Epithelial cell of proximal tubule (primary cell): ENCODE measurements around the gene EIF4E2. TPM values are rescaled to one million over a fixed set of nuclear protein-coding genes. Genes with fewer than 3 reads are reported as not detected.

Source experiments
- DNase-seq: peaks from one replicate; pipeline ENCODE4 v3.0.0-alpha.2; 2011; ENCODE audit warnings: low read depth
- H3K4me3 ChIP-seq: 2 replicates; pipeline ENCODE4 v1.5.1; 2011; ENCODE audit warnings: low read depth, mild to moderate bottlenecking, low read length
- total RNA-seq: library from RNA; depleted of rRNA; stranded (reverse); fragments of >200 nt; gene quantifications from 2 replicates; pipeline ENCODE4 v1.2.3, GENCODE V29; 2015
- TF ChIP-seq, protein P1 (sequence below): conservative IDR thresholded peaks from 2 replicates; pipeline ENCODE4 v1.5.1; 2012; ENCODE audit warnings: low read depth, mild to moderate bottlenecking, low read length

EIF4E2 gene
- total RNA-seq, 1 donor from 2014 or later: 96.0 TPM

GRCh38 chr2:232504438-232504837 is 46.1 kb upstream of the EIF4E2 start:
- H3K4me3 ChIP-seq: no peak overlapping the region
- TF ChIP-seq, protein P1, sequence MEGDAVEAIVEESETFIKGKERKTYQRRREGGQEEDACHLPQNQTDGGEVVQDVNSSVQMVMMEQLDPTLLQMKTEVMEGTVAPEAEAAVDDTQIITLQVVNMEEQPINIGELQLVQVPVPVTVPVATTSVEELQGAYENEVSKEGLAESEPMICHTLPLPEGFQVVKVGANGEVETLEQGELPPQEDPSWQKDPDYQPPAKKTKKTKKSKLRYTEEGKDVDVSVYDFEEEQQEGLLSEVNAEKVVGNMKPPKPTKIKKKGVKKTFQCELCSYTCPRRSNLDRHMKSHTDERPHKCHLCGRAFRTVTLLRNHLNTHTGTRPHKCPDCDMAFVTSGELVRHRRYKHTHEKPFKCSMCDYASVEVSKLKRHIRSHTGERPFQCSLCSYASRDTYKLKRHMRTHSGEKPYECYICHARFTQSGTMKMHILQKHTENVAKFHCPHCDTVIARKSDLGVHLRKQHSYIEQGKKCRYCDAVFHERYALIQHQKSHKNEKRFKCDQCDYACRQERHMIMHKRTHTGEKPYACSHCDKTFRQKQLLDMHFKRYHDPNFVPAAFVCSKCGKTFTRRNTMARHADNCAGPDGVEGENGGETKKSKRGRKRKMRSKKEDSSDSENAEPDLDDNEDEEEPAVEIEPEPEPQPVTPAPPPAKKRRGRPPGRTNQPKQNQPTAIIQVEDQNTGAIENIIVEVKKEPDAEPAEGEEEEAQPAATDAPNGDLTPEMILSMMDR: no peak
- DNase-seq: no peak

- TF ChIP-seq, protein P1: no peak
- H3K4me3 ChIP-seq: no peak overlapping the region
Observed at GRCh38 chr2:232505856-232506255, 44.6 kb upstream of the EIF4E2 start.

GRCh38 chr2:232506709-232507108 is 43.8 kb upstream of the EIF4E2 start:
- TF ChIP-seq, protein P1: no peak
- H3K4me3 ChIP-seq: no peak overlapping the region
- DNase-seq: no peak

More at GRCh38 chr2:232505856-232506255, 44.6 kb upstream of the EIF4E2 start:
- DNase-seq: no peak

- DNase-seq: no peak
- TF ChIP-seq, protein P1: no peak
- H3K4me3 ChIP-seq: no peak overlapping the region
Observed at GRCh38 chr2:232508251-232508650, 42.2 kb upstream of the EIF4E2 start.

DNA sequence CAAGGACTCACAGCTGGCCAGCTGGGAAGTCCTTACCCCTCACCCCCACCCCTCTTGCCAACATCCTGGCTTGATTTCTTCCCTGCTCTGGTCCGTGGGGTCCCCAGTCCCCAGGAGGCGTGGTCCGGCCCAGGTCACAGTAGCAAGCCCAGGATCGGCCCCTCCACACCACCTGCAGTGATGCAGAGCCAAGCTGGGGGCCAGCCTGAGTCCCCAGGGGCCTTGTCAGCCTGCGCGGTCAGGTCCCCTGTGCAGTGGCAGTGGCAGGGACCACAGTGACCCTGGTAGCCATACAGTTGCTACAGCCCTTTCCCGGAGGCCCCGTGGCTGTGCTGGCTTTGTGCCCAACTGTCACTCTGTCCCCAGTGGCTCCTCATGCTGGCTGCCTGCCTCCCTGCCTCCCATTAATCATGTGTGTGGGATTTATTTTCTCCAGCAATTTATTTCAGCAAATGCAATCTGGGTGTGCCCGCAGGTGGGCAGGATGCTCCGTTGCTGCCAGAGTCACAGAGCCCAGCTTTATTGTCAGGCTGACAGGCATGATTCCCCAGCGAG is 39.1 kb upstream of the EIF4E2 start:
- no peak for DNase-seq
- no peak overlapping the region for H3K4me3 ChIP-seq
- TF ChIP-seq, protein P1: no peak

GRCh38 chr2:232512602-232513001 is 37.9 kb upstream of the EIF4E2 start:
- no peak overlapping the region for H3K4me3 ChIP-seq
- TF ChIP-seq, protein P1: no peak

GRCh38 chr2:232513353-232513752 is 37.1 kb upstream of the EIF4E2 start:
- TF ChIP-seq, protein P1: no peak
- no peak for DNase-seq
- no peak overlapping the region for H3K4me3 ChIP-seq

More at GRCh38 chr2:232512602-232513001, 37.9 kb upstream of the EIF4E2 start:
- DNase-seq: no peak
